NCI-H1417 treated with DMSO at 0.1 percent for 48 hours (cell line): ENCODE measurements around the gene CIAO2A.
A peak's percentile ranks its signal among the peaks of the same experiment; 100 is the strongest.
"Not testable (repeated sequence)": the region's sequence is repeated elsewhere in the genome, so short reads cannot be mapped to it uniquely, and the experiment has no call there.

Experiments
- DNase-seq: peaks from one replicate; lab custom pipeline; 2025; lab: John Stamatoyannopoulos, UW

The CIAO2A gene

GRCh38 chr15:64071931-64072765 lies 21.5 kb downstream of the CIAO2A start:
- no peak for DNase-seq

DNA sequence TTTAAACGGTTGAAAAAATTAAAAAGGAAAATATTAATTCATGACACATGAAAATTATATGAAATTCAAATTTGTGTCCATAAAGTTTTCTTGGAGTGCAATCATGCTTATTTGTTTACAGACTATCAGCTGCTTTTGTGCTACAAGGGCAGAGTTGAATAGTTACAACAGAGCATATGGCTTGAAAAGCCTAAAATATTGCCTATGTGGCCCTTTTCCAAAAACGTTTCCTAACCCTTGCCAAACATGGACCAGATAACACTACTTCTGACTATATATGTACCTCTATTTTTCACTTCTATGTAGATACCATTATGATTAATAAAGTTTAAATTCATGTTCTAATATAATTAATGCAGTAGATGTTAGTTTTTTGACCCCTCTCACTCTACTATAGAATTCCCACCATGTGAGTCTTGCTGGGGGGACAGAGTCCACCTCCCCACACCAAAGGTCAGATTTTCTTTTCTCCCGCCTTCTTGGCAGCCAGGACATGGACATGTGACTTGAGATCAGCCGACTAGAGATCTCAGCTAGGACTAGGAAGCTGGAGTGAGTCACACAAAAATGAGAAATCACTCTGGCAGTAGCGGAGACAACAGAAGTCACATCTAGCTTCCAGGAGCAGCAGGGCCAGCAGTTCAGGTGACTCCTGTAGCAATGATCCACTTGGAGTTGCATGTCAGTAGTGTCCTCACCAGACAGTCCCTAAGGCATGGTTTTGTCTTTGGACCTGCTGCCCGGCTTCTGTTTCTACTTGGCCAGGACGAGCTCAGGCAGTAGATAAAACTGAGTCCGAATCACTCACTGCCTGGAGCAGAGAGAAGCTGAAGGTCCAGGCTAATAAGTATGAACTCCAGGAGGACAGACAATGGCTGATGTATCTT lies 22.4 kb downstream of the CIAO2A start:
- no peak for DNase-seq

- DNase-seq, result no peak
Measured at GRCh38 chr15:64070106-64070505, 23.5 kb downstream of the CIAO2A start.

- DNase-seq, result no peak
Measured at GRCh38 chr15:64068133-64068532, 25.5 kb downstream of the CIAO2A start.

- no peak for DNase-seq
Measured at GRCh38 chr15:64067564-64068030, 26.0 kb downstream of the CIAO2A start.

DNA sequence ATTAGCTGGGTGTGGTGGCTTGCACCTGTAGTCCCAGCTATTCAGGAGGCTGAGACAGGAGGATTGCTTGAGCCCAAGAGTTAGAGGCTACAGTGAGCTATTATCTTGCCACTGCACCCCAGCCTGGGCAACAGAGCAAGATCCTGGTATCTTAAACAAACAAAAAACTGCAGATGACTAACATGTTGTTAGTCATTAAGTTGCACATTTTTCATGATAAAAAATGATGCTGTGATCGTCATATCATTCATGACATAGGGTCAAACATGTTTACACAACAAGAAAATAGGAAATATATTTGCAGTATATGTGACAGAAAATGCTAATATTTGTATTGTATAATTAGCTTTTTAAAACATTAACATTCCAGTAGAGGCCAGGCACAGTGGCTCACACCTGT lies 27.2 kb downstream of the CIAO2A start:
- no peak for DNase-seq

DNA sequence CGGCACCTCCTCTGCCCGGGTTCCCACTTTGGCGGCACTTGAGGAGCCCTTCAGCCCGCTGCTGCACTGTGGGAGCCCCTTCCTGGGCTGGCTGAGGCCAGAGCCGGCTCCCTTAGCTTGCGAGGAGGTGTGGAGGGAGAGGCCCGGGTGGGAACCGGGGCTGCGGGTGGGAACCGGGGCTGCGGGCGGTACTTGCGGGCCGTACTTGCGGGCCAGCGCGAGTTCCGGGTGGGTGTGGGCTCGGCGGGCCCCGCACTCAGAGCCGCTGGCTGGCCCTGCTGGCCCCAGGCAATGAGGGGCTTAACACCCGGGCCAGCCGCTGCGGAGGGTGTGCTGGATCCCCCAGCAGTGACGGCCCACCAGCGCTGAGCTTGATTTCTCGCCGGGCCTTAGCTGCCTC lies 32.9 kb downstream of the CIAO2A start:
- no peak for DNase-seq

- not testable (repeated sequence) for DNase-seq
Measured at GRCh38 chr15:64059104-64059503, 34.5 kb downstream of the CIAO2A start.

- no peak for DNase-seq
Measured at GRCh38 chr15:64058279-64058678, 35.4 kb downstream of the CIAO2A start.

DNA sequence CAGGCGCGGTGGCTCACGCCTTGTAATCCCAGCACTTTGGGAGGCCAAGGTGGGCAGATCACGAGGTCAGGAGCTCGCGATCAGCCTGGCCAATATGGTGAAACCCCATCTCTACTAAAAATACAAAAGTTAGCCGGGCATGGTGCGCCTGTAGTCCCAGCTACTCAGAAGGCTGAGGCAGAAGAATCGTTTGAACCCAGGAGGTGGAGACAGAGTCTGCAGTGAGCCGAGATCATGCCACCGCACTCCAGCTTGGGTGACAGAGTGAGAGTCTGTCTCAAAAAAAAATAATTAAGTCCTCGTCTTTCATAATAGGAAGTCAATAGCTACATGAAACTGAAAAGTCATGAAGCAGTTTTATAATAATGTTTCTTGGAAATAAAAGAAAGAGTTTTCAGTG lies 40.0 kb downstream of the CIAO2A start:
- not testable (repeated sequence) for DNase-seq

- no peak for DNase-seq
Measured at GRCh38 chr15:64052925-64053491, 40.6 kb downstream of the CIAO2A start.

DNA sequence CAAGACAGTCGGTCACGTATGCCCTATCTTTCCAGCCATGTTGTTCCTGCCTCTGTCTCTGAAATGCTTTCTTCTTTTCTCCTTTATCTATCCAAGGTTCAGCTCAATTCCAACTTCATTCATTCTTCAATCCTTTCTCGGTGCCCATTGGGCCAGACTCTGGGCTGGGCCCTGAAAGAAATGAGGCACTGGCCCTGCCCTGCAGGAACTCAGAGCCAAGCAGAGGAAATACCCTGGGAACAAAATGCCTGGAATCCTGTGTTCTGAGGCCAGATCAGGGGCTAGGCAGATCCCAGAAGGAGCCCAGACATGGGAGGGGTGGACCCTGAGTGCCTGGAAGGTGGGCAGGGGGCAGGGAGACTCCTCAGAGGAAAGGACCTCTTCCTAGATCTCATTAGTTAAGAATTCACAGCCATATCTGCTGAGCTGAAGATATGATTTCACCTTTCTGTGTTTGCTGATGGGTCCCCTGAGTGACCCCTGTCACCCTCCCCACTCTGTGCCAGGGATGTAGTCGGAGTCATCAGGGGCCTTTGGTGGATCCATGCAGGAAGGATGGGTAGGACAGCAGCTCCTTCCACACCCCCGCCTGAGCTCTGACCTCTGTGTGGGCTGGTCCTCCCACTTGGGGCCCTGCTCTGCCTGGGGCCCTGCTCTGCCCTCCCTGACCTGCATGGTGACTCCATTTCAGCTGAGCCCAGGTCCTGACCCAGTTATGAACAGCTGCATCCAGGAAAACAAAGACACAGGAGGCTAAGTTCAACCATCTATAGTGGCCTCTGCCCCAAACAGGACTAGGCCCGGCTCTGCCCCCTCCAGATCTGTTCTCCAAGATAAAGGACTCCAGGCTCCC lies 42.0 kb downstream of the CIAO2A start:
- no peak for DNase-seq

DNA sequence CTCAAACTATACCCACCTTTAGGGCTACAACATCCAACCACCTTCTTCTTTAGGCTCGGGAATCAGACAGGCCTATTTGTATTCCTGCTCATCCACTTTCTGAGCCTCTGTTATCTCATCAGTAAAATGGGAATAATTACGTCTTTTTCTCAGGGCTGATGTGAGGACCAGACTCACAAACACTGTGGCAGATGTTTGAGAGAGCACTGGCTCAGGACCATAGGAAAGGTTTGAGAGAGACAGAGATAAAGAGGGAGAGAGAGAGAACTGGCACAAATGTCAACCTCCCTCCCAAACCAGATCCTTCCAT lies 42.6 kb downstream of the CIAO2A start:
- no peak for DNase-seq

- peak; percentile 73 for DNase-seq
Measured at GRCh38 chr15:64050281-64051092, 43.2 kb downstream of the CIAO2A start.

DNA sequence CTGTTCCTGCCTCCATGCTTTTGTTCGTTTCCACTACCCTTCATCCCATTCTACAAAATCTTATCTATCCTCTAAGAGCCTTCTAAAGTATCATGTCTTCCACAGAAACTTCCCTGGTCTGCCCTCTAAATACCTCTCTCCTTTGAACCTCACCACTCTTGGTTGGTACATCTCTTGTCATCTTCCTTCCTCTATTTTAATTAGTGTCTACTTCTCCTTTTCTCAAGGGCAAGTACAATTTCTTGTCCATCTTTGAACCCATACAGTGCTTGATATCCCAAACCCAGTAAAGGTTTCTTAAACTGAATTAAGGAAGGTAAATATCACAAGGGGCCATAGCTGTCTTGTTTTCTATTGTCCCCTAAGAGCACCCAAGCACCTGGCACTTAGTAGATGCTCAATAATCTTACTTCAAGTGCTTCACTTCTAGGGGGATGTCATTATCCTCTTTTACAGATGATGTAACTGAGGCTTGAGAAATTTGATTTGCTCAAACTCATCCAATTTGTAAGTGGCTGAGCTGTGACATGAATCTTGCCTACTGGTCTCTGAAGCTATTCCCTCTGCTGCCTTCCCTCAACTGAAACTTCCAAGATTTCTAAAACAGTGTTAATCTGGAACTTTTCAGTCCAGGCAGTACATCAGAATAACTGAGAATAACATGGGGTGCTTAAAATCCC lies 44.7 kb downstream of the CIAO2A start:
- DNase-seq, result no peak

- no peak for DNase-seq
Measured at GRCh38 chr15:64046421-64047153, 47.1 kb downstream of the CIAO2A start, which contains the start of gene DAPK2. TSS of gene DAPK2 (minus strand) at chr15:64046485. CDS start at chr15:64040261, 6,224 bp downstream.

DNA sequence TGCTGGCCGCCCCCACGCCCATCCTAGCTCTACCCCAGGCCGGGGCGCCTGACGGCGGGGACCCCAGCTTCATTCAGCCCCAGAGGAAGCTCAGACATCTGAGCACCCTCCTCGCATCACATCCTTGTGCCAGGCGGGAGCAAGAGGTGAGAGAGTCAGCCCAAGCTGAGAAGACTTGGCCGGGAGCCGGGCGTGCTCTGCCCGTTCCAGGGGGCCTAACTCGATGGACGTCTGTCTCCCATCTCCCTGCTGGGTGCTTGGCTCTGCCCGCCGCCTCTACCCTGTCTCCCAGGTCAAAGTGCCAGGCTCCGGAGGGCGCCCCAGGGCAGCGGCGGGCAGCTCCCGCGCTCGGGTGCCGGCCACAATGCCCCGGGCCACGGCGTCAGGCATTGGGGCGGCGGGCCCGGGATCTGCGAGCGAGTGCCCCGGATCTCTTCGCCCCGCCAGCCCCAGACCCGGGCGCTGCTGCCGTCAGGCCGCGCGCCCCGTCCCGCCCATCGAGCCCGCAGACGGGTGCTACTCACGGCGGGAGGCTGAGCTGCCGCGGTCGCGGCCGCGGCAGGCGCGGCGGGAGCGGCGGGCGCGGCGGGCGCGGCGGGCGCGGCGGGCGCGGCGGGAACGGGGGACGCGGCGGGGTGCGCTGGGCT lies 47.7 kb downstream of the CIAO2A start:
- DNase-seq, result no peak

- no peak for DNase-seq
Measured at GRCh38 chr15:64045101-64045435, 48.6 kb downstream of the CIAO2A start.
